ENCODE measurements around the gene MAST3. TPM values are rescaled to one million over a fixed set of nuclear protein-coding genes. Genes with fewer than 3 reads are reported as not detected.

The MAST3 gene
- total RNA-seq, 2 experiments from 2014 or later, result 14.8 to 31.4 TPM

DNA sequence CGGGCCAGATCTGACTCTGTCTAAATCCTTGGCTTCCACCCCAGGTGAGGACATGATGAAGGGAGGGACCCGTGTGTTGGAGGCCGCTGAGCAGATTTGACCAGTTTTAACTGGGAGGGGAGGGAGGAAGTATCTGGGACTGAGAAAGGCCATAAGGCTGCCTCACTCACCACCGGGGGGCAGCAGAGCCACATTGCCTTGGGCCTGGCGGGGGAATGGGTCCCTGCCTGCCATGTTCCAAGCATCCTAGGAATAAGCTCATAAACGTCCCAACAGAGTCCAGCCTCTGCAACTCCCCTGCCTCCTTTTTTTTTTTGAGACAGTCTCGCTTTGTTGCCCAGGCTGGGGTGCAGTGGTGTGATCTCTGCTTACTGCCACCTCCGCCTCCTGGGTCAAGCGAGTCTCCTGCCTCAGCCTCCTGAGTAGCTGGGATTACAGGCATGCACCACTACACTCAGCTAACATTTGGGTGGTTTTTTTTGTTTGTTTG, 15.5 kb downstream of the MAST3 start:
- H3K4me2 ChIP-seq (ENCODE audit: low read length), result no peak overlapping the region
- no peaks in the 10 kb centered on the region for H3K9me2 ChIP-seq (ENCODE audit: insufficient read depth, low read length)
- ChIA-PET POLR2A (no interaction called here), CTCF (ENCODE audit: unreplicated experiment) (interaction anchor here (0.7 kb wide), 1 partner anchor 38 kb away, joined by 3 read pairs; no protein-coding TSS in a partner anchor)
- no peaks in the 10 kb centered on the region for H3K79me2 ChIP-seq (ENCODE audit: insufficient read depth, low read depth, low read length)
- no peak overlapping the region for H3K4me3 ChIP-seq (ENCODE audit: low read depth, low read length, poor library complexity, severe bottlenecking)
- H2AFZ ChIP-seq (ENCODE audit: low read length), result no peak overlapping the region
- no TSS peak for BruUV-seq (replicated peaks)
- peak overlapping the region; percentile 38 for H3K27ac ChIP-seq (ENCODE audit: low read depth, low read length, poor library complexity, severe bottlenecking)
- peaks cover 42% of the 10 kb centered on the region for H3K4me1 ChIP-seq (ENCODE audit: insufficient read depth, low read length, poor library complexity, severe bottlenecking)
- H4K20me1 ChIP-seq (ENCODE audit: insufficient read depth, low read length), result no peaks in the 10 kb centered on the region
- intact Hi-C loops (cut with micrococcal nuclease; ENCODE audit: unreplicated experiment), result loop anchor here (2.0 kb wide), 1 partner anchor 56 kb away; no protein-coding TSS in a partner anchor
- H3K36me3 ChIP-seq (ENCODE audit: insufficient read depth, low read length), result peaks cover 65% of the 10 kb centered on the region
- TF ChIP-seq EZH2phosphoT487 (IDR thresholded peaks at IDR 0.05; ENCODE audit: borderline replicate concordance, low read depth, low read length), result no peak
- TF ChIP-seq, protein P1, sequence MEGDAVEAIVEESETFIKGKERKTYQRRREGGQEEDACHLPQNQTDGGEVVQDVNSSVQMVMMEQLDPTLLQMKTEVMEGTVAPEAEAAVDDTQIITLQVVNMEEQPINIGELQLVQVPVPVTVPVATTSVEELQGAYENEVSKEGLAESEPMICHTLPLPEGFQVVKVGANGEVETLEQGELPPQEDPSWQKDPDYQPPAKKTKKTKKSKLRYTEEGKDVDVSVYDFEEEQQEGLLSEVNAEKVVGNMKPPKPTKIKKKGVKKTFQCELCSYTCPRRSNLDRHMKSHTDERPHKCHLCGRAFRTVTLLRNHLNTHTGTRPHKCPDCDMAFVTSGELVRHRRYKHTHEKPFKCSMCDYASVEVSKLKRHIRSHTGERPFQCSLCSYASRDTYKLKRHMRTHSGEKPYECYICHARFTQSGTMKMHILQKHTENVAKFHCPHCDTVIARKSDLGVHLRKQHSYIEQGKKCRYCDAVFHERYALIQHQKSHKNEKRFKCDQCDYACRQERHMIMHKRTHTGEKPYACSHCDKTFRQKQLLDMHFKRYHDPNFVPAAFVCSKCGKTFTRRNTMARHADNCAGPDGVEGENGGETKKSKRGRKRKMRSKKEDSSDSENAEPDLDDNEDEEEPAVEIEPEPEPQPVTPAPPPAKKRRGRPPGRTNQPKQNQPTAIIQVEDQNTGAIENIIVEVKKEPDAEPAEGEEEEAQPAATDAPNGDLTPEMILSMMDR (conservative IDR thresholded peaks at IDR 0.05; ENCODE audit: low read length), result peak; percentile 90
- H3K9me3 ChIP-seq (ENCODE audit: low read length), result no peaks in the 10 kb centered on the region
- DNase-seq (ENCODE audit: low spot score), result peak; percentile 81

DNA sequence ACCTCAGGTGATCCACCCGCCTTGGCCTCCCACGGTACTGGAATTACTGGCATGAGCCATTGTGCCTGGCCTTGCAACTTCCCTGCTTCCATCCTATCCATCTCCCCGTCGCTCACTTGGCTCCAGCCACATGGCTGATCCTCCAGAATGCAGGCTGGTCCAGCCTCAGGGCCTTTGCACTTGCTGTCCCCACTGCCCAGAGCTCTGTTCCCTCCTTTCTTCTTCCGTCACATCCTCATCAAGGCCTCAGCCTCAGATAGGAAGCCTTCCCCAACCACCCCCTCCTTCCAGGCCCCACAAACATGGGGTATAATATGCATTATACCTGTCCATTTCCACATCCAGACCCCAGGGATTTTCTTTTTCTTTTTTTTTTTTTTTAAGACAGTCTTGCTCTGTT, 16.2 kb downstream of the MAST3 start:
- no peak overlapping the region for H3K4me3 ChIP-seq (ENCODE audit: low read depth, low read length, poor library complexity, severe bottlenecking)
- peaks cover 7% of the 10 kb centered on the region; the same call in 1 of the 2 replicates for H3K79me2 ChIP-seq (ENCODE audit: insufficient read depth, low read depth, low read length)
- H3K4me1 ChIP-seq (ENCODE audit: insufficient read depth, low read length, poor library complexity, severe bottlenecking), result peaks cover 42% of the 10 kb centered on the region
- peaks cover 60% of the 10 kb centered on the region for H3K36me3 ChIP-seq (ENCODE audit: insufficient read depth, low read length)
- H3K4me2 ChIP-seq (ENCODE audit: low read length), result no peak overlapping the region
- POLR2A ChIA-PET, result no interaction called here
- H3K9me3 ChIP-seq (ENCODE audit: low read length), result no peaks in the 10 kb centered on the region
- intact Hi-C loops (cut with micrococcal nuclease; ENCODE audit: unreplicated experiment), result loop anchor here (2.0 kb wide), 1 partner anchor 55 kb away; no protein-coding TSS in a partner anchor
- 0 out of 2 replicates have a peak, but pooled peaks cover 3% of the 10 kb centered on the region for H4K20me1 ChIP-seq (ENCODE audit: insufficient read depth, low read length)
- no peak for DNase-seq (ENCODE audit: low spot score)
- TF ChIP-seq EZH2phosphoT487 (IDR thresholded peaks at IDR 0.05; ENCODE audit: borderline replicate concordance, low read depth, low read length), result no peak
- TF ChIP-seq, protein P1 (conservative IDR thresholded peaks at IDR 0.05; ENCODE audit: low read length), result no peak
- no TSS peak for BruUV-seq (replicated peaks)
- H2AFZ ChIP-seq (ENCODE audit: low read length), result no peak overlapping the region
- H3K27ac ChIP-seq (ENCODE audit: low read depth, low read length, poor library complexity, severe bottlenecking), result no peak overlapping the region
- CTCF ChIA-PET (ENCODE audit: unreplicated experiment), result no interaction called here
- no peaks in the 10 kb centered on the region for H3K9me2 ChIP-seq (ENCODE audit: insufficient read depth, low read length)

DNA sequence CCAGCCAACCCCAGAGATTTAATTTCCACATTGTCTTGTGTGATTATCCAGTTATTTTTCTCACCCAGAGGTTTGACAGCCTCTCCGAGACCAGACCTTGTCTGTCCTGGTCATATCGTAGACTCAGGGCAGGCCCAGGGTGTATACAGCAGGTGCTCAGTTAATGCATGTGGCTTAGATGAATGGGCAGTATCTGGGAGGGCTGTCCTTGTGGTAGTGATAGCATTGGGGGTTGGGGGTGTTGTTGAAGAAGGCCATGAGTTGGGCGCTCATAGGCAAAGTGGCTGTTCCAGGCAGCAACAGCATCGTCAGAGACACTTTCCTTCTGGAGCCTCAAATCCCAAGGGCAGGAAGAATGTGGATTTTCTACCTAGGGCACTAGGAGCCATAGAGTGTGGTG, 16.9 kb downstream of the MAST3 start:
- peaks cover 13% of the 10 kb centered on the region; the same call in 1 of the 2 replicates for H3K79me2 ChIP-seq (ENCODE audit: insufficient read depth, low read depth, low read length)
- H3K9me2 ChIP-seq (ENCODE audit: insufficient read depth, low read length), result no peaks in the 10 kb centered on the region
- no peak overlapping the region for H3K27ac ChIP-seq (ENCODE audit: low read depth, low read length, poor library complexity, severe bottlenecking)
- H2AFZ ChIP-seq (ENCODE audit: low read length), result no peak overlapping the region
- no peak overlapping the region for H3K4me3 ChIP-seq (ENCODE audit: low read depth, low read length, poor library complexity, severe bottlenecking)
- no peak overlapping the region for H3K4me2 ChIP-seq (ENCODE audit: low read length)
- BruUV-seq (replicated peaks), result no TSS peak
- TF ChIP-seq, protein P1 (conservative IDR thresholded peaks at IDR 0.05; ENCODE audit: low read length), result no peak
- intact Hi-C loops (cut with micrococcal nuclease; ENCODE audit: unreplicated experiment), result no loop called here
- CTCF ChIA-PET (ENCODE audit: unreplicated experiment), result no interaction called here
- no peaks in the 10 kb centered on the region for H3K9me3 ChIP-seq (ENCODE audit: low read length)
- DNase-seq (ENCODE audit: low spot score), result no peak
- peaks cover 54% of the 10 kb centered on the region for H3K36me3 ChIP-seq (ENCODE audit: insufficient read depth, low read length)
- H4K20me1 ChIP-seq (ENCODE audit: insufficient read depth, low read length), result 0 out of 2 replicates have a peak, but pooled peaks cover 3% of the 10 kb centered on the region
- POLR2A ChIA-PET, result no interaction called here
- peaks cover 42% of the 10 kb centered on the region for H3K4me1 ChIP-seq (ENCODE audit: insufficient read depth, low read length, poor library complexity, severe bottlenecking)
